NOMO-1 treated with dmso at 0.1 percent for 144 hours (cell line): ENCODE measurements around the gene MTMR10.

ENCODE experiments used
- DNase-seq: peaks from one replicate; lab custom pipeline; 2025; ENCODE audit not compliant: unreplicated experiment; lab: John Stamatoyannopoulos, UW

Gene MTMR10, protein sequence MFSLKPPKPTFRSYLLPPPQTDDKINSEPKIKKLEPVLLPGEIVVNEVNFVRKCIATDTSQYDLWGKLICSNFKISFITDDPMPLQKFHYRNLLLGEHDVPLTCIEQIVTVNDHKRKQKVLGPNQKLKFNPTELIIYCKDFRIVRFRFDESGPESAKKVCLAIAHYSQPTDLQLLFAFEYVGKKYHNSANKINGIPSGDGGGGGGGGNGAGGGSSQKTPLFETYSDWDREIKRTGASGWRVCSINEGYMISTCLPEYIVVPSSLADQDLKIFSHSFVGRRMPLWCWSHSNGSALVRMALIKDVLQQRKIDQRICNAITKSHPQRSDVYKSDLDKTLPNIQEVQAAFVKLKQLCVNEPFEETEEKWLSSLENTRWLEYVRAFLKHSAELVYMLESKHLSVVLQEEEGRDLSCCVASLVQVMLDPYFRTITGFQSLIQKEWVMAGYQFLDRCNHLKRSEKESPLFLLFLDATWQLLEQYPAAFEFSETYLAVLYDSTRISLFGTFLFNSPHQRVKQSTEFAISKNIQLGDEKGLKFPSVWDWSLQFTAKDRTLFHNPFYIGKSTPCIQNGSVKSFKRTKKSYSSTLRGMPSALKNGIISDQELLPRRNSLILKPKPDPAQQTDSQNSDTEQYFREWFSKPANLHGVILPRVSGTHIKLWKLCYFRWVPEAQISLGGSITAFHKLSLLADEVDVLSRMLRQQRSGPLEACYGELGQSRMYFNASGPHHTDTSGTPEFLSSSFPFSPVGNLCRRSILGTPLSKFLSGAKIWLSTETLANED

DNA sequence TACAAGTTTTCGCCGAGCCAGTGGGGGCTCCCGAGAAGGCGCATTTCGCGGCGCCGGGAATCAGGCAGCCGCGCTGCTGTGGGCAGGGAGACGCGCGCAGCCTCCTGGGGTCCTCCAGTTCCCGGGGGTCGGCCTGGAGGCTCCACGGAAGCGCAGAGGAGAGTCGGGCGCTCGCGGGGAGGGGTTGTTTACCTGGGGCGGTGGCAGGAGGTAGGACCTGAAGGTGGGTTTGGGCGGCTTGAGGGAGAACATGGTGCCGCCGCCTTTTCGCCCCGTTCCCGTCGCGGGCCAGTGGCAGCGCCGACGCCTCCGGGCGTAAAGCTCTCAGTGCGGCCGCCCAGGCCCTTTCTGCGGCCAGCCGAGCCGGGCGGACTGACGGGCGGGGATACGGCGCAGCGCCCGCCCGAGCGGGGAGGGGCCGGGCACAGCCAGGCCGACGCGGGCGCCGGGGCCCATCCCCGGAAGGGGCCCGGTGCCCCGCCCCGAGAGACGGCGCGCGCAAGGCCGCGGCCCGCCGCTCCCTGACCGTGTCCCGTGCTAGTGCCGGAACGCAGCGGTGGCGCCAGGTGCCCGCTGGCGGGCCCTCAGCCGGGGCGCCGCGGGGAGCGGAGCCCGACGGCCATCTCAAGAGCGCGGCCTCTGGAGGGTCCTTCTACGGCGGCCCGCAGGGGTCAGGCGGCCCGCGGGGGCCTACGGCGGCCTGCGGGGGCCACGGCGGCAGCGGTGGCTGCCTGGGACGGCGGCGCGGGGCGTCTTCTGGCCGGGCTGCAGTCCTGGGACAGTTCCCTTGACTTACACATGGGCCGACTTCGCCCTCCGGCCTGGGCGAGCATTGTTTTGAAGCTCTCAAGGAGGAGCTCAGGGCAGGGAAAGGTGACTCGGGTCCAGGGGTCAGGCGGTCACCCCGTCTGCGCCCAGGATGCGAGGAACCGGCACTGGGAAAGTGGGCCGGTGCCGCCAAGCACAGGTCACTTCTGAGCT, at the start of gene MTMR10:
Gene MTMR10 (minus strand): TSS at position 374 of the 981 bp plus-strand sequence. CDS start 122 bp downstream, at position 252.
- peak; percentile 68 for DNase-seq

DNA sequence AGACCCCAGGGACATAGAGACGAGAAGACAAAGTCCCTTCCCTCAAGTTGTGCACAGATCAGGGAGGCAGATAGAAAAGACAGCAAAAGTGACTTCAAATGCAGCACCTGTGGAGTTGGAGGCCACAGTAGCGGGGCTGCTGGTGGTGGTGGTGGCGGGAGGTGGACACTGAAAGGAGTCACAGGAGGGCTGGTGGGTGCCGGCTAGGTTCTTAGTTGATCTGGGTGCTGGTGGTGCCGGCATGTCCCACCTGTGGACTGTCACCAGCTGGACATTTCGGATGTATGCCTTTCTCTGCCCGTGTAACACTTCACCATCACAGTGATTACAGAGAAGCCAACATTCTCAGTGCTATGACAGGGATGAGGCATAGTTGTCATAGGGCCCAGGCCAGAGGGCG, 49.2 kb upstream of the MTMR10 start:
- no peak for DNase-seq

DNA sequence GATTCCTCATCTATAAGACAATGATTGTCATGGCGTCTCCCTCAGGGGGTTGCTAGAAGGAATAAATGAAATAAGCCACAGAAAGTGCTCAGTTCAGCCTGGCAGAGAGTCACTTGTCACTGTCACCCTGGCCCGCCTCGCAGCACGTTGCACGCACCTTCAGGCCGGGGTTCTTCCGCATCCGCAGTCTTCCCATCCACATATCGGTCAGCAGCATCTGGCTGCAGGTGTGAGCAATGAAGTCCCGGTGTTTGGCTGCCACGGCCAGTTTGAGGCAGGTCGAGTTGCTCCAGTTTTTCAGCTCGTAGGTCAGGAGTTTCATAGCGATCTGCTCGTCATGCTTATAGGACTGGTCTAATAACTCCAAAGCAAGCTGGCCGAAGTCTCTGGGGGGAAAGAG, 48.5 kb upstream of the MTMR10 start:
- DNase-seq = no peak

DNA sequence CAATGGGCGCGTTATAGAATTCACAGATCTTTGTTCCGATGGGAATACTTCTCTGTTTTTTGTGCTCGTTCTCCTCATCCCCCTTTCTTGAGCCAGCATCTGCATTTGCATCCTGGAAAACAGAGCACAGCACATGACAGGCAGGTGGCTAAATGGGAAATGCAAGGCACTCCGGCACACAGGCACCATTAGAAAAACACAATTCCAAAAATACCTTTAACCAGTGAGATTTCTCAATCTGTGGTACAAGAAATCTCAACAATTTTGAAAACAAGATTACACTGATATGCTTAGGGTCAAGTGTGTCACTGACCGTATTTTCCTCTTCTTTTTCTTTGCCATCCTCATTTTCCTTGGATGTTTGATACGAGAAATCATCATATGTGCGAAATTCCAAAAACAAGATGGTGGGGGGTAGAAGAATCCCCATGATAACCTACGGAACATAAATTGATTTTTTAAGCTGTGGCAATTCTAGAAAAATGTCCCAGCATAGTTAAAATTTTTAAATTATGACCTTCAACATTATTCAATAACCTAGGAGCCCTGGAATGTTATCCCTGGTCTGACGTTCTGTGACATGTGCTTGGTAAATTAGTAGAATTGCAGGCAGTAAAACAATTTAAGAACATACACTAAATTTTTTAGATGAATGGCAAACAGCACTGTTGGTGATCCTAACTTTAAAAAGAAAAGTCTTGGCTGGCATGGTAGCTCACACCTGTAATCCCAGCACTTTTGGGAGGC, 46.5 kb upstream of the MTMR10 start:
- no peak for DNase-seq

DNA sequence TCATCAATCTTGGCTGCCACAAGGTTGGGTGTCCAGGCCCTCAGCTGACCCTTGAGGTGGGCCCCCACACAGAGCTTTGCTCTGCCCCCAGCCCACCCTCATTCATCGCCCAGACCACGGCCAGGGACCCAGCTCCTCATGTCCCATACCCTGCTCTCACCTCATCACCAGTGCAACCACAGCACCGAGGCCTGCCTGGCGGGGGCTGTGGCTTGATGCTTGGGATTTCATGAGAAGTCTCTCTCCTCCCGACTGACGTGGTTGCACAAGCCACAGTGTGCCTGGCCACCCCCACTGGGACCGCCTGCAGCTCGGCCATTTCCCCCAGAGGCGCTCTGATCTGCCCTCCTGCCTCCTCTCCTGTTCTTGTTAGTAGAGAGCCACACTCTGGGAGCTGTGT, 45.4 kb upstream of the MTMR10 start:
- DNase-seq = no peak

GRCh38 chr15:31035610-31036009, 44.2 kb upstream of the MTMR10 start:
- no peak for DNase-seq

GRCh38 chr15:31034152-31034551, 42.7 kb upstream of the MTMR10 start:
- no peak for DNase-seq

DNA sequence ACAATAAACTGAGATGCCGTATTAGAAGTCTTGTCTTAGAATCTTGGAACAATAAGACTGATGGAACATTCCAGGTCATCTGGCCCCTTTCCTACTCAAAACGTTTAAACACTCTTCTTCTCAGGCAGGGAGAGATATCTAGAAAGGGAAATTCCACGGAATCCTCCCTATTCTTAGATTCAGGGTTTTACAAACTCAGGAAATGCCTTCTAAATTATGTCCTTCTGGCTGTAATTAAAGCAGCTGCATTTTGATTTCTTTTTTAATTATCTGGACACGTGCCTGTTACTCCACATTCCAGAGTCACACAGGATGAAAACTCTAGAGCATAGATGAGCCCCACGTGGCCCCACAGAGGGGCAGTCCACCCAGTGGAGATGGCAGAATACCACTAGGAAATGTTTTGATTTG, 41.5 kb upstream of the MTMR10 start:
- DNase-seq = no peak

DNA sequence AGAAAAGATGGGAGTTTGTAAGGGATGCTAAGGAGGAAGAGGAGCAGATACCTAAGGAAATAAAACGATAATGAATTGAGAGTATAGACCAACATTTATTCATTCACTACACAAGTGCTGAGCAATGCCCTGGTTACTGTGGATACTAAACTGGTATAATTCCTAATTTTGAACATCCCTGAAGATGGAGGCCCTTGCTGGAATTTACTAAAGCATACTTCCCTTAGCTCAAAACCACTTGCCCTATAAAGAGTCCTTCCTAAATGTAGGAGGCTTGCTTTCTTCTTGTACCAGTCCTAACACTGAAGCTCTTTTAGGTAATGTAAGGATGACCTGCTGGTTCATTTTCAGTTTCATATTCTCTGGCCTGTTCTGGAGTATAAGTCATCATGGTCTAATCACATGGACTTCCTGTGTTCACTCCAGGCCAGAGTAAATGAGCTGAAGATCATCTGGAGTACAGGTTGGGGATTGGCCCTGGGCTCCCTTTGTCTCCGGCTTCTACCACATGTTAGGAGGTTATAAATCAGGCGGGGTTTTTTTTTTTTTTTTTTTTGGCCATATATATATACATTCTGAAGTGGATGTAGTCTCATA, 40.1 kb upstream of the MTMR10 start:
- no peak for DNase-seq

GRCh38 chr15:31027910-31028578, 36.6 kb upstream of the MTMR10 start:
- no peak for DNase-seq

GRCh38 chr15:31025996-31026395, 34.6 kb upstream of the MTMR10 start:
- DNase-seq = no peak

DNA sequence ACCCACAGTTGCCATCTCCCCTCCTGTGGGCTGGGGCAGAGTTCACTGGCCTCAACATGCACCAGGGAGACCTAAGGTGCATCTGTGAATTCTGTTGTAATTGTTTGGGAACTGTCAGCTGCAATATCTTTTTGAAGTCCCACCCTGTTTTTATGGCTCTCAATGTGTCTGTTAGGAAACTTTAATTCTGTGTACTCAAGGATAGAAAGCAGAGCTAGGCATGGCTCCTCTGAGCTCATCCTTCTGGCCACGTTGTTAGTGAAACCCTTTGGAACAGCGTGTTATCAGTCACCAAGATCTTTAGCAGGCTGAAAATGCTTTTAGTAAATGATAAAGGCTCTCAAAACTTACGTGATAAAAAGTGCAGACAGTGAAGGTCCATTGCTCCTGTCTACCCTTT, 33.6 kb upstream of the MTMR10 start:
- no peak for DNase-seq

GRCh38 chr15:31024330-31024729, 32.9 kb upstream of the MTMR10 start:
- no peak for DNase-seq

DNA sequence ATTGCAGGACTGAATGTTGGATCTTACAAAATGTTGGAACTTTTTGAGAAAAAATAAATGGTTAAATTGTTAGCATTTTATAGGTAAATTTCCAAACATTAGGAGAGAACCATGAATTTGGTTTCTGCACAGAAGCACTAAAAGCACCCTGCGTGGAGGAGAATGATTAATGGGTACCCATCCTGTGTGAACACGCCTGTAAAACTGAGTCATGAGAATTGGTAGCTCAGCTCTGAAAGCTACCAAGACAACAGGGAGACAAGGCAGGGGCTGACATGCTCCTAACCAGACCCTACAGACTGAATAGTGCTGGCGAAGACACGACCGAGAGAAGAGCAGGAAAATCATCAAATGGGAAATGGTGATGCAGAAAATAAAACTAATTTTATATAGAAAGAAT, 32.4 kb upstream of the MTMR10 start:
- no peak for DNase-seq

DNA sequence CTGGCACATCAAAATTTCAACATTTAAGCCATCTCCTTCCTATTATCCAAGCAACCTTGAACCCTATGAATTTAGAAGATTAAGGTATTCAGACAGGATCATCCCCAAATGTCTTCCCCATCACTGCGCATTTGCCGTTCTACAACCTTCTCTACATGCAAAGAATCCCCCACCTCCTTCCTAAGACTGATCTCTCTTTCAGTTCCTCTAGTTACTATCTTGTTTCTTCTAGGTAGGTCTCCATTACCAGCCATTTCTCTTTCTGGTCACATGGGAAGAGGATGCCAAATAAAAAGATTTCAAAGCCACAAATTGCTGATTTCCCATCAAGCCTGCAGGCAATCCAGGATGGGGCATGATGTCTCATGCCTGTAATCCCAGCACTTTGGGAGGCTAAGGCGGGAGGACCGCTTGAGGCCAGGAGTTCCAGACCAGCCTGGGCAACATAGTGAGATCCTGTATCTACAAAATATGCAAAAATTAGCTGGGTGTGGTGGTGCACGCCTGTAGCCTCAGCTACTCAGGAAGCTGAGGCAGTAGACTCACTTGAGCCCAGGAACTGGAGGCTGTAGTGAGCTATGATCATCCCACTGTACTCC, 29.7 kb upstream of the MTMR10 start:
- DNase-seq = no peak

DNA sequence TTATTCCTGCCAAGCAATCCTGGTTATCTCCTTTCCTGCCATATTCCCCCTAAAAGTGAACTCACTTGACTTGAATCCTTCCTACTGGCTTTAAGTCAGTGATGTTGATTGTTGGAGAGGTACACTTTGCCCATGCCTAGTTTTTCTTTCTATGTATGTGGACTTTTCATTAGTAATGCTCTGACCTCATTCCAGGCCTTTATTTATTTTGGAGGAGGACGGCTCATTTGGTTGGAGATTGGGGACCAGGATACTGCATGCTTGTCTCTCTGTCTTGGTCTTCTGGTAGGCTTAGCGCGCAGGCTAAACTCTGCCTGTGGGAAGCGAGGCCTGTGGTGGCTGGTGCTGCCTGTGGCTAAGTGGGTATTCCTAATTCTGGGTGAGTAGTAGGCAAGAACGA, 29.1 kb upstream of the MTMR10 start:
- no peak for DNase-seq

- DNase-seq = no peak
Measured at GRCh38 chr15:31019986-31020385, 28.6 kb upstream of the MTMR10 start.

- DNase-seq = no peak
Measured at GRCh38 chr15:31017311-31017710, 25.9 kb upstream of the MTMR10 start.

GRCh38 chr15:31016446-31016915, 25.1 kb upstream of the MTMR10 start:
- no peak for DNase-seq
